ENCODE results near the gene UCHL5. TPM values are rescaled to one million over a fixed set of nuclear protein-coding genes. Genes with fewer than 3 reads are reported as not detected.

UCHL5 gene, protein sequence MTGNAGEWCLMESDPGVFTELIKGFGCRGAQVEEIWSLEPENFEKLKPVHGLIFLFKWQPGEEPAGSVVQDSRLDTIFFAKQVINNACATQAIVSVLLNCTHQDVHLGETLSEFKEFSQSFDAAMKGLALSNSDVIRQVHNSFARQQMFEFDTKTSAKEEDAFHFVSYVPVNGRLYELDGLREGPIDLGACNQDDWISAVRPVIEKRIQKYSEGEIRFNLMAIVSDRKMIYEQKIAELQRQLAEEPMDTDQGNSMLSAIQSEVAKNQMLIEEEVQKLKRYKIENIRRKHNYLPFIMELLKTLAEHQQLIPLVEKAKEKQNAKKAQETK
- total RNA-seq = 25.0 and 60.8 TPM in 2 replicates

DNA sequence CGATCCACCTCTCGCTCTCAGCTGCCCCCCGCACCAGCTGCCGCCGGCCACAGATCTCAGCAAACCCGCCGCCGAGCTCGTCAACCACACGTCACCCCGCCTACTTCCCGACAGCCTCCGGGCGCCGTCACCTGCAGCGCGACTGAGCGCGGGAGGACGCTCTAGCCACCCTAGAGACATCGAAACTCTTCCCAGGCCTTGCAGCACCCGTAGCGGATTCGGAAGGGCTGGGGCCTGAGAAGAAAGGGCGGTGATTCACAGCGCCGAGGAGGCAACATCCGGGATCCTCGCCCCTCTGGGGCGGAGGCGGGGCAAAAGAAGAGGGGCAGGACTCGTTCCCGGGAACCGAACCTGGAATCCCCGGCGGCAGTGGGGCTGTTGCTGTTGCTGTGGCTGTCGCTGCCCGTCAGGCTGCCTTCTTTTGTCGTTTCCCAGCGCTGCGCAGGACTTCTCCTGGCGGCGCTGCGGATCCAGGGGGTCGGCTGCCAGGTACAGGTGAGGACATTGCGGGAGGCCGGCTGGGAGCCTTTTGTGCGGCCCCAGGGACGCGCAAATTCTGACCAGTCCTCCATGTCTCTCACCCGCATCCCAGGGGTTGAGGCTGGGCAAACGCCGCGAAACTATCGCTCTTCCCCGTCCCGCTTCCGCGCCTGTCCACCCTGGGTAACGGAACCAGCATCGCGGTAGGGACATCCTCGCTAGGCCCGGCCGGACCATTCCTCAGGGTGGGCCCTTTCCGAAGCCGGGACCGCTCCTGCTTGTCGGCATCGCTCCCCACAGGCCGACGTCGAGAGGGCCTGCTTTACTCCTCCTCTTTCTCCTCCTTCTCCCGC lies at the start of gene UCHL5, which contains the start of gene RO60:
TSS of gene UCHL5 (minus strand) at position 79 of the 833 bp plus-strand sequence. CDS start 100 bp downstream, outside the sequence.
TSS of gene RO60 (plus strand) at position 331 of the 833 bp plus-strand sequence. CDS start 9,443 bp downstream, outside the sequence.
- DNase-seq (ENCODE audit: low read depth) = peak; percentile 96

DNA sequence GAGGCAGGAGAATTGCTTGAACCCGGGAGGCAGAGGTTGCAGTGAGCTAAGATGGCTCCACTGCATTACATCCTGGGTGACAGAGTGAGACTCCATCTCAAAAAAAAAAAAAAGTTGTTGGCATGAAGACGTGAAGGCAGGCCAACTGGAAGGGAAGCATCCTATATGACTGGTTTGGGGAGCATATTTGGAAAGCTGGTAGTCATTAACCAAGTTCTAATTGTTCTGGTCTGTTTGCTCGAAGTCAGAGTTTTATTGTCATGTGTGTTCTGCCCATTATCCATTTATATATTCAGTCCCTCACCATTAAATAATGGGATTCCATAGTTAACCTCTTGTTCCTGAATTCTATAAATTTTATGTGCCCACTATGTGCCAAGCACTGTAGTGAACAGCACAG lies 49.3 kb upstream of the UCHL5 start:
- DNase-seq (ENCODE audit: low read depth) = no peak

DNA sequence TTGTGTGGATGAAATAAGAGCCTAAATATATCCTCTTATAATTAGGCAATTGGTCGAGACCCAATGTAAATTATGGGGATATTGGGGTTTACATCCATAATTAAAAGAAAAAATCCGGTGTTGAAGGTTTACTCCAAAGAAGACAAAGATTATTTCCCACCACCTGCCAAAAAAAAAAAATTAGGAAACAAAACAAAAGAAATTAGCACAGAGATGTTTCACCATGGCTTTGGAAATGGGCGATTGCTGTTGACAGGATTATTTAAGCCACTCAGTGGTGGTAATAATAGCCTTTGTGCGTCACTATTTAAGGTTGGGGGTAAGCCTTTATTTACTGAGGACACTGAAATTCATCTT lies 46.6 kb upstream of the UCHL5 start:
- DNase-seq (ENCODE audit: low read depth) = no peak

DNA sequence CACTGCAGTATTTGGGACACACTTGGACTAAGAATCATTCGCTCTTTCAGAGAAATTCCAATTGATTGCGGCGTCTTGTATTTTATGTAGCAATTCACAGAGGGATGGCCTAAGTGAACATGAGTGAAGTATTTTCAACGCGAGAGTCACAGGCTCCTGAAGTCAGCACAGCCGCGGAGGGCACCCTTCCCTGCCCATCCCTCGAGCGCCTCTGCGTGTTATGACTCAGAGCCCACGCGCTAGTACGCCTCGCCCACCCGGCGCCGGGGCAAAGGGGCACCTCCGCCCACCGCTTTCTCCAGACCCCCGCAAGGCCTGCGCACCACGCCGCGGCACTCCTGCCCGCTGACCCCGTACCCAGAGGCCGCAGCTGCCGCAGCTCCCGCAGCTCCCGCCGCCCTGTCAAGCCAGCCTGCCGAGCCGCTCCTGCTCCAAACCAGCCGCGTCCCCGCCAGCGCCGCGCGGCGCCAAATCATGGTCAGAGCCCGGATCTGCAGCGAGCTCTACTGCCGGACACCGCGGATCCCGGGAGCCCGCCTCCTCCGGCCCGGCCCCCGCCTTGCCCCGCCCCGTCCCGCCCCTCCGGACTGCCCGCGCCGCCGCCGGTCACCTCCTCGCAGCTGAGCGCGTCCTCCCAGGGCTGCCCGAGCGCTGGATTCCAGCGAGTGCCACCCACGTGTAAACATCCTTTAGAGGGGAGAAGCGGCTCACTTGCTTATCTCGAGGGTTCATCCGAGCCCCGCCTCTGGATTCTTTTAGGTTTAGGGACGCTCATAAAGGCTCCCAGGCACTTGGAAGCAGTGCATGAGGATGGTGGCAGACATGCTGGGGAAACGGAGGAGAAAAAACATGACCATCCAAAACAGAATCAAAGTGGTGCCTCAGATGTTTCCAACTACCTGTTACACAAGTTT lies 46.0 kb upstream of the UCHL5 start, which contains the start of gene GLRX2:
TSS of gene GLRX2 (minus strand) at position 508 of the 914 bp plus-strand sequence. CDS start at position 476, 32 bp downstream.
- DNase-seq (ENCODE audit: low read depth) = peak; percentile 78

DNA sequence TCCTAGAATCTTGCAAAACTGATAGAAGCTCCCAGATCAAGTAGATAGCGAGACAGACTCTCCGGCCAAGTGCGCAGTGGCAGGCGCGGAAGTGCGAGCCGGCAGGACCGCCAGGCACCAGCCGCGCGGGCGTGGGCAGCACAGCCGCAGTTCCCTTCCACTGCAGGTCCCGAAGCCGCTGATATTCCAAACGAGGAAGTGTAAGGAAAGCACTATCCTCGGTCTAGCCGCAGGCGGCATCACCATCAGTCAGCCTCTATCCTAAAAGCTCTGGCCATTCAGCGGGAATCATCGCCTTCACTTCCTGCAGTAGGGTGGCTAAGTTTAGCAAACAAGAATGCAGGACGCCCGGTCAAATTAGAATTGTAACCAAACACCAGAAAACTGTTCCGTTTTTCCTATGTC lies 45.3 kb upstream of the UCHL5 start:
- no peak for DNase-seq (ENCODE audit: low read depth)

DNA sequence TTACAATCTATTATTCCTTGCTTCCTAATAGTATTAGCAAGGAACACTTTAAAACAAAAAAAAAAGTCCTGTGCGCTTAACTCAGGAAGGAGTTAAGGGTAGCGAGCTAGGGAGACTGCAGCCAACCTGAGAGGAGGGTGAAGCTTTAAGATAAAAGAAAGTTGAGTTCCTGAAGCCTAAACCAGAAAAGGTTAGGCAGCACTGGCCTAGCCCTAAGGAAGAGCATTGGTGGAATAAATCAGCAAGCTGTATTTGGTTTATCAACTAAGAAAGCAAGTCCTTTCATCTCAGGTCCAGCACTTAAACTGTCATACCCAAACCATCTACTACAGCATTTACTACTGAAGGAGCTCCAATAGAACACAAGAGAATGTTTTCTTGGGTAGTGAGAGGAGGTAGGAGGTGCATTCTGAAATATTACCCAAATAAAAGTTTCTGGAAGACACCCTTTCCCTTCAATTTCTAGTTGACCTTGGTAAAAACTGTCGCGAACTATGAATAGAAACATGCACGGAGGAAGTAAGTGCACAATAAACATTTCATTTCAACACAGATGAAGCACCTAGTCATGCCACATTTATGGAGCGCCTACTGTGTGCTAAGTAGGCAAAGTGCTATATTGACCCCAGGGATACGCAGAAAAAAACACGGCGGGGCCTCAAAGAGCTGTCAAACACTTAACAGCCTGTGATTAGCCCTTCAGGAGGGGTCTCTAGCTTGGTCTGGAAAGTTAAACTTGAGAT lies 44.8 kb upstream of the UCHL5 start:
- peak; percentile 4 for DNase-seq (ENCODE audit: low read depth)

DNA sequence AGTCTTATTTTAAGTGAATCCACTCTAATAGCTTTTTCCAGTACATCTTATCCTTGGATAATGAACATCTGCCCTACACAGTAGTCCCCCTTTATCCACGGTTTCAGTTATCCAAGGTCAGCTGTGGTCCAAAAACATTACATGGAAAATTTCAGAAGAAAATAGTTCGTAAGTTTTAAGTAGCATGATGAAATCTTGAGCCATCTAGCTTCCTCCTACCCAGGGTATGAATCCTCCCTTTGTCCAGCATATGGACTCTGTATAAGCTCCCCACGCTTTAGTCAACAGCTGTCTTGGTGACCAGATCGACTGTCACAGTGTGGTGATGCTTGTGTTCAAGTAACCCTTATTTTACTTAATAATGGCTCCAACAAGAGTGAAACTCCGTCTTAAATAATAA lies 43.5 kb upstream of the UCHL5 start:
- DNase-seq (ENCODE audit: low read depth) = no peak

DNA sequence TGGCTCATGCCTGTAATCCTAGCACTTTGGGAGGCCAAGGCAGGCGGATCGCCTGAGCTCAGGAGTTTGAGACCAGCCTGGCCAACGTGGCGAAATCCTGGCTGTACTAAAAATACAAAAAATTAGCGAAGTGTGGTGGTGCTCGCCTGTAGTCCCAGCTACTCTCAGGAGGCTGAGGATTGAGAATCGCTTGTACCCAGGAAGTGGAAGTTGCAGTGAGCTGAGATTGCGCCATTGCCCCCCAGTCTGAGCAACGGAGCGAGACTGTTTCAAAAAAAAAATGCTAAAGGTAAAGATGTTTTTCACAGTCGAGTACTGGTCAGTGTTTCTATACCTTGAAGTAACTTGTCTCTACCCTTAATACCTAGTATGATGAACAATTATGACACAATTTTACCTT lies 35.0 kb upstream of the UCHL5 start:
- no peak for DNase-seq (ENCODE audit: low read depth)

DNA sequence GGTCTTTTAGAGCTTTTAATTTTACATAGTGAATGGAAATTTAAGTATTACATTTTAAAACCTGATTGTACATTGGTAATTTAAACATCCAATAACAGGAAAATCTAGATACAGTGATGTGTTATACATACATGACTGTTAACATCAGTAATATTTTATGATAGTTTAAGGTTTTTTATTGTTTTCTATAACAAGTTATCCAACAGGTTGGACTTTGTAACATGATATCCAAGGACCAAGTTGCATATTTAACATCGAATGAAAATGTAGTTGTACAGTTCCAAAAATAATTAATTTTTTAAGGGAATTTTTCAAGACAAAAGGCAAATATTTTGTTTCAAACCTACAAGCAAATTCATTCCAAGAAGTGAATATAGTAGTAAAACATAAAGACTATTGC lies 31.7 kb upstream of the UCHL5 start:
- no peak for DNase-seq (ENCODE audit: low read depth)

DNA sequence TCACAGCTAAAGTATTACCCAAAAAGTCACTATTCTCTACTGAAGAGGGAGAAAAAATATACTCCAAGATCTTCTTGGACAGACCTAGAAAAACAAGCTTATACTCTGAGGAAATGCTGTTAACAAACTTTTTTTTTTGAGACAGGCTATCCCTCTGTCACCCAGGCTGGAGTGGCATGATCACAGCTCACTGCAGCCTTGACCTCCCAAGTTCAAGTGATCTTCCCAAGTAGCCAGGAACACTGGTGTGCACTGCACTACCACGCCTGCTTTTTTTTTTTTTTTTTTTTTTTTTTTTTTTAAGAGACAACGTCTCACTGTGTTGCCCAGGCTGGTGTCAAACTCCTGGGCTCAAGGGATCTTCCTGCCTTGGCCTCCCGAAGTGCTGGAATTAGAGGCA lies 28.7 kb upstream of the UCHL5 start:
- DNase-seq (ENCODE audit: low read depth) = no peak

DNA sequence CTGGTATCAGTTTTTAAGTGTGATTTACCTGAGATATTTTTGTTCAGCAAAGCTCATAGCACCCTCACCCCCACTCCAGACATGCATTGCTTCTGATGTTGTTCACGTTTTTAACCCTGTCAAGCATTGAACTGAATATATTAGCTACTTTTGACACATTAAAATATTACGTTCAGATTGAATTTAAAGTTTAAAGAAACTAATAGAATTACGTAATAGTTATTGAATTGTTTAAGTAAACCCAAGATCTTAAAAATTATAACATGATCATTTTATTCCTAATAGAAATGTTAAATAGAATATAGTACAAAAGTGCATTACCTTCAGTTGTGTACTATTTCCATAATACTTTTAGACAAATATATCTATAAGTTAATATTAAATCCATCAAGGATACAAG lies 27.2 kb upstream of the UCHL5 start:
- DNase-seq (ENCODE audit: low read depth) = no peak

DNA sequence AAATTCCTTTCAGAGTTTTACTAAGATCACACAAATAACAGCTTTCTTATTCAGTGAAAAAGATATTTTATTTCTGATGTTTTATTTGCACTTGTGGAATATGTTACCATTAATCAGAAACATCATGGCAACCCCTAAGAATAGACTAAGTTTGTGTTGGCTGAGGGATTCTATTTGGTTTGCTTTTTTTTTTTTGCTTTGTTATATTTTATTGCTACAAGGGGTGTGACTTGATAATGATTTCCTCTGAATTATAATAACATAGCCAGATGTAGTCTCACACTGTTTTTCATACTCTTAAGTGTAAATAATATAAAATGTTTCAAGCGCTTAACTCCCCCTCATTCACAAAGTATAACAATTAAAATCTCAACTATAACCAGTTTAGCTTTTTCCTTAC lies 26.1 kb upstream of the UCHL5 start:
- DNase-seq (ENCODE audit: low read depth) = no peak

DNA sequence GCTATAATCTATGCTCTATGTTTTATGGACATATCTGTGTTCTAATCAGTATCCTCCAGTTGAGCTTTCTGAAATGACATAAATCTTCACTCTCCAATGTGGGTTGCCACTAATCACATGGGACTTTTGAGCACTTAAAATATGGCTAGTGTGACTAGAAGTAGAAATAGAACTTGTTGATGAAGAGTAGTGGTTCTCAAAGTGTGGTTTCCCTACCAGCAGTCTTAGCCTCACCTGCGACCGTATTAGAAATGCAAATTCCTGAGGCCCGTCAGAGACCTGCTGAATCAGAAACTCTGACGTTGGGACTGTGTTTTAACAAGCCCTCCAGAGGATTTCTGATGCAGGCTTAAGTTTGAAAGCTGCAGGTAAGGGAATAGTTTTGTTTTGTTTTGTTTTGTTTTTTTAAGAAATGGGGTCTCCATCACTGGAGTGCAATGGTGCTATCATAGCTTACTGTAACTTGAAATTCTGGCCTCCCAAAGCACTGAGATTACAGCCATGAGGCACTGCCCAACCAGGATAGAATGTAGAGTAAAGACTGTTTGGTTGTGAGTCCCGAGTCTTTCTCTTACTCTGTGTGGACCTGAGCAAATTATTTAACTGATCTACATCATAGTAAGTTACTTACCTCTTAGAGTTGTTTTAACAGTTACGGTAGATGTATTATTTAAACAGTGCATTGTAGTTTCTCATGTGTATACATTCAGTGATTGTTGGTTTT lies 24.4 kb upstream of the UCHL5 start:
- no peak for DNase-seq (ENCODE audit: low read depth)

DNA sequence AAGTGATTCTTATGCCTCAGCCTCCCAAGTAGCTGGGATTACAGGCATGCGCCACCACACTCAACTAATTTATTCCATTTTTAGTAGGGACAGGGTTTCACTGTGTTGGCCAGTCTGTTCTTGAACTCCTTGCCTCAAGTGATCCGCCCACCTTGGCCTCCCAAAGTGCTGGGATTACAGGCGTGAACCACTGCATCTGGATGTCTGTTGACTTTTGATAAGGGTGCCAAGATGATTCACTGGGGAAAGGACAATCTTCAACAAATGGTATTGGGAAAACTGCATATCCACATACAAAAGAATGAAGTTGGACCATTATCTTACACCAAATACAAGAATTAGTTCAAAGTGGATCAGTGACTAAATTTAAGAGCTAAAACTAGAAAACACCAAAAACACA lies 20.0 kb upstream of the UCHL5 start:
- no peak for DNase-seq (ENCODE audit: low read depth)

DNA sequence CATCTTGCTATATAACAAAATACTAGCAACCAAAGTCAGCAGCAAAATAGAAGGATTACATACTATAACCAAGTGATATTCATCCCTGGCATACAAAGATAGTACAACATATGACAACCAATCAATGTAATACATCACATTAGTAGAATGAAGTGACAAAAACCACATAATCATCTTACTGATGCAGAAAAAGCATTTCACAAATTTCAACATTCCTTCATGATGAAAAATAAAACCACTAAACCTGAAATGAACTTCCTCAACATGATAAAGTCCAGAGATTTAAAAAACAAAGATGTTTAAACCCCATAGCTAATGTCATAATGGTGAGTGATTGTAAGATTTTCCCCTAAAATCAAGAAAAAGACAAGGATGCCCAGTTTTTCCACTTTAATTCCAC lies 18.8 kb upstream of the UCHL5 start:
- DNase-seq (ENCODE audit: low read depth) = no peak

DNA sequence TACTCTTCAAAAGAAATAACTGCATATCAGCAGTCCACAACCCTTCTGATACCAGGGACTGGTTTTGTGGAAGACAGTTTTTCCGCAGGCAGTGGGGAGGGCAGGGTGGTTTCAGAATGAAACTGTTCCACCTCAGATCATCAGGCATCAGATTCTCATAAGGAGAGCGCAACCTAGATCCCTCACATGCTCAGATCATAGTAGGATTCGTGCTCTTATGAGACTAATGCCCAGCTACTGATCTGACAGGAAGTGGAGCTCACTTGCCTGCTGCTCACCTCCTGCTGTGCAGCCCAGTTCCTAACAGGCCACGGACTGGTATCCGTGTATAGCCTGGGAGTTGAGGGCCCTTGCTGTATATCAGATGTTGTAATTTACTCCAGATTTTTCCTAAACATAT lies 11.8 kb upstream of the UCHL5 start:
- no peak for DNase-seq (ENCODE audit: low read depth)

DNA sequence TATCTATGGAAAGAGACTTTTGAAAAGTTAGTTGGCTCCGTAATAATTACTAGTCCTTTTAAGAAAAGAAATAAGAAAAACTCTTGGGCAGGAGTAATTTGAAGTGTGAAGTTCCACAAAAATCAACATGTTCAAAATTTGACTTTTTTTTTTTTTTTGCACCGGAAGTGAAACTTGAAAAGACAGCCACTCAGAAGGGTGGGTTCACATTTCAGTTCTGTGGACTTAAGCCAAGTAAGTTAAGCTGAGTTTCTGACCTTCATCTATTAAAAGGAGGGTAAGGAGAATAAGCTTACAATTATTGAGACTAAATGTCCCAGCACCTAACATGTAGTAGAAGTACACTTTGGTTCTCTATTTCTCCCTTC lies 11.2 kb upstream of the UCHL5 start:
- DNase-seq (ENCODE audit: low read depth) = no peak

DNA sequence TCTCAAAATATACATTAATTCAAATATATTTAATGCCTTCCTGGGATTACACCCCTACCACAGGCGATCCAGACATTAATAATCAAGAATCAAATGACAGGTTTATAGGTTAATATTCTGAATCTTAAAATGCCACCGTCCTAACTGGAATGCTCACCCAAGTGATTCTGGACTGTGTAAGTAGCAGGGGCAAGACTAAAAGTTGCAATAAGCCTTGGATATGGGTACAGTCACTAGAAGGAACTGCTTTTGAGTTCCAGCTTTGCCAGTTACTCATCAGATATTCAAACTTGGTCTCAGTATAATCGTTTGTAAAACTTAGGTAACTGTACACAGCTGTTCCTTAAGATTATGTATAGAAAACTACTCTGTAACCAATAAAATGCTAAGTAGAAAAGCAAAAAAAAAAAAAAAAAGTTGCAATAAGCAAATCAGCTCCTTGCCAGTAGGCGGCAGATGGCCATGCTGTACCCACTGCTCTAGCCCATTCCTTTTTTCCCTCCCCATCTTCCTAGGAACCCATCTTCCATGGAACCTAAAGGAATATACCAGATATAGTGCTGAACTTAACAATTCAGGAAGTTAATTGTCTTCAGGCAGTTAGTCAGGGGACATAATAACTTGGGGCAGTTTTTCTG lies 10.7 kb upstream of the UCHL5 start:
- peak; percentile 20 for DNase-seq (ENCODE audit: low read depth)

DNA sequence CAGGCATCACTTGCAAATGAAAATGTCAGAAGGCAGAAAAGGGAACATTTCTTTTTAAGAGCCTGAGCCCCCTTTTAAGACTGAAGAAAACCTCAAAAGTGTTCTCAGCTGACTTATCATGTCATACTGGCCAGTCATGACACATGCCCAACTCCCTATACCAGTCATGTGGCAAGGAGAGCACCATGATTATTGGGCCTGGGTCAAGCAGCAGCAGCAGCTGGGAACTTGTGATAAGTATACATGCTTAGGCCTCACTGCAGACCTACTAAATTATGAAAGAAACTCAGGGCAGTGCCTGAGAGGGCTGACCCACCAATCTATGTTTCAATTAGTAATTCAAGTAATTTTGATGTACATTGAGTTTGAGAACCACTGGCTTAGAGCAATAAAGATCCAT lies 8.9 kb upstream of the UCHL5 start:
- DNase-seq (ENCODE audit: low read depth) = no peak

DNA sequence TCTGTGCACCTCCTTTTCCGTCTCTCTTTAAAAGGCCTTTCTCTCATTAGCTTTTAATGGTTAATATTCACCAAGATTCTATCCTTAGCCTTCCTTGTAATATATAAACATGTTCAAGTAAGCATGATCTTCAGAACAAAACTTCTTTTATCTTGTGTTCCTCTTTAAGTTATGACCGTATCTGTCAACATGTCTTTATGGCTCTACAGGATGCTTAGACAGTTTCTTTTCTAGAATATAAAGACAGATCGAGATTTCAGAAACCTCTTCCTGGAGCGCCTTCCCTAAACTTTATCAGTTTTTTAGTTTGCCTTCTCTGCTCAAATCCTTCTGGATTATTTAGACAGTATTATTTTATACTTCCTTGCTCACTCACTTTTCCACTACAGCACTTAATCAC lies 7.4 kb upstream of the UCHL5 start:
- no peak for DNase-seq (ENCODE audit: low read depth)
